Measurements from ENCODE around the gene CEP19. TPM values are rescaled to one million over a fixed set of nuclear protein-coding genes. Genes with fewer than 3 reads are reported as not detected.

The CEP19 gene
- total RNA-seq, 2 donors from 2014 or later, result 3.1 to 4.5 TPM

DNA sequence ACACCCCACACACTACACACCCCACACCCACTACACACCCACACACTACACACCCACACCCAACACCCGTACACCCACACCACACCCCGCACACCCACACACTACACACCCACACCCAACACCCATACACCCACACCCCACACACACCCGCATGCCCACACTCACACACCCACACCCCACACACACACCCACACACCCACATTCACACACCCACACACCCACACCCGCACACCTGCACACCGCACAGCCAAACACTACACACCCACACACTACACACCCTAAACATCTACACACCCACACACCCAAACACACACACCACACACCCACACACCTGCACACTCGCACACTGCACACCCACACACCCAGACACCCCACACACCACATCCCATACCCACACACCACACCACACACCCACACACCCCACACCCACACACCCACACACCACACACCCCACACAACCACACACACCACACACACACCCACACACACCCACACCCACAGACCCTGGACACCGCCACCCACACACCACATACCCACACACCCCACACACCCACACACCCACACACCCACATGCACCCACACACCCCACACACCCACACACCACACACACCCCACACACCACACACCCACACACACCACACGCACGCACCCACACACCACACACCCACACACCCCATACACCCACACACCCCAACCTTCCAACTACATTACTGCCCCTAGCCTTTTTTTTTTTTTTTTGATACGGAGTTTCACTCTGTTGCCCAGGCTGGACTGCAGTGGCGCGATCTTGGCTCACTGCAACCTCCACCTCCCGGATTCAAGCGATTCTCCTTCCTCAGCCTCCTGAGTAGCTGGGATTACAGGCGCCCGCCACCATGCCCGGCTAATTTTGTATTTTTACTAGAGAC, 16.9 kb downstream of the CEP19 start:
- H3K9me3 Mint-ChIP-seq, result no peaks in the 10 kb centered on the region
- no peaks in the 10 kb centered on the region for H3K27me3 Mint-ChIP-seq (ENCODE audit: insufficient read depth)
- no peak overlapping the region for H3K27ac ChIP-seq (ENCODE audit: low read depth, low read length)
- no peaks in the 10 kb centered on the region for H3K27me3 ChIP-seq (ENCODE audit: control insufficient read depth, insufficient read depth, low read length, poor library complexity, severe bottlenecking)
- no peak overlapping the region for H3K4me3 Mint-ChIP-seq
- H3K9ac ChIP-seq (ENCODE audit: extremely low read depth, low read length, poor library complexity, severe bottlenecking), result no peak overlapping the region
- H3K4me1 ChIP-seq (ENCODE audit: control insufficient read depth, insufficient read depth, low read length), result no peaks in the 10 kb centered on the region
- H3K36me3 Mint-ChIP-seq (ENCODE audit: low read depth), result no peaks in the 10 kb centered on the region
- H3K36me3 ChIP-seq (ENCODE audit: control insufficient read depth, insufficient read depth, low read length), result no peaks in the 10 kb centered on the region
- 93 to 95% methylated on average over 4 to 16 of the region's 17 CpGs for WGBS, 2 experiments (ENCODE audit: insufficient coverage in 1 of 2, insufficient read length in 1 of 2)
- H3K27ac Mint-ChIP-seq, result no peak overlapping the region
- no peak for DNase-seq
- no peak overlapping the region for H3K4me3 ChIP-seq (ENCODE audit: low read length)
- no peaks in the 10 kb centered on the region for H3K4me1 Mint-ChIP-seq
- no peaks in the 10 kb centered on the region for H3K9me3 ChIP-seq (ENCODE audit: control insufficient read depth, low read length)
- TF ChIP-seq, protein P1, sequence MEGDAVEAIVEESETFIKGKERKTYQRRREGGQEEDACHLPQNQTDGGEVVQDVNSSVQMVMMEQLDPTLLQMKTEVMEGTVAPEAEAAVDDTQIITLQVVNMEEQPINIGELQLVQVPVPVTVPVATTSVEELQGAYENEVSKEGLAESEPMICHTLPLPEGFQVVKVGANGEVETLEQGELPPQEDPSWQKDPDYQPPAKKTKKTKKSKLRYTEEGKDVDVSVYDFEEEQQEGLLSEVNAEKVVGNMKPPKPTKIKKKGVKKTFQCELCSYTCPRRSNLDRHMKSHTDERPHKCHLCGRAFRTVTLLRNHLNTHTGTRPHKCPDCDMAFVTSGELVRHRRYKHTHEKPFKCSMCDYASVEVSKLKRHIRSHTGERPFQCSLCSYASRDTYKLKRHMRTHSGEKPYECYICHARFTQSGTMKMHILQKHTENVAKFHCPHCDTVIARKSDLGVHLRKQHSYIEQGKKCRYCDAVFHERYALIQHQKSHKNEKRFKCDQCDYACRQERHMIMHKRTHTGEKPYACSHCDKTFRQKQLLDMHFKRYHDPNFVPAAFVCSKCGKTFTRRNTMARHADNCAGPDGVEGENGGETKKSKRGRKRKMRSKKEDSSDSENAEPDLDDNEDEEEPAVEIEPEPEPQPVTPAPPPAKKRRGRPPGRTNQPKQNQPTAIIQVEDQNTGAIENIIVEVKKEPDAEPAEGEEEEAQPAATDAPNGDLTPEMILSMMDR (conservative IDR thresholded peaks at IDR 0.05), result no peak

DNA sequence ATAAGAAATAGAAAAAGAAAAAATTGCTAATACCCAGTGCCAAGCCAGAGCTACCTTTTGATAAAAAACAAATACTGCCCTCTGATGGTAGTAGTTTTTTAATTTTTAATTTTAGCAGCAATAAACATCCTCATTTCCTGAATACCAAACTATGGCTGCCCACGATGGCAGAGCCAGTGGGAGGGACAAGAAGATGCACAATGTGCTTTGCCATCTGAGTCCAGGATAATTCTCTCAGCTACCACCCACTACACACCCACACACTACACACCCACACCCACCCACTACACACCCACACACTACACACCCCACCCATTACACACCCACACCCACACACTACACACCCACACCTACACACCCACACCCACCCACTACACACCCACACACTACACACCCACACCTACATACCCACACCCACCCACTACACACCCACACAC, 17.8 kb downstream of the CEP19 start:
- H3K4me3 ChIP-seq (ENCODE audit: low read length), result no peak overlapping the region
- no peak overlapping the region for H3K27ac ChIP-seq (ENCODE audit: low read depth, low read length)
- Mint-ChIP-seq H3K27me3 (ENCODE audit: insufficient read depth) (no peaks in the 10 kb centered on the region), H3K36me3 (ENCODE audit: low read depth) (no peaks in the 10 kb centered on the region), H3K9me3 (no peaks in the 10 kb centered on the region), H3K4me3 (no peak overlapping the region), H3K4me1 (no peaks in the 10 kb centered on the region), H3K27ac (no peak overlapping the region)
- H3K4me1 ChIP-seq (ENCODE audit: control insufficient read depth, insufficient read depth, low read length), result no peaks in the 10 kb centered on the region
- H3K27me3 ChIP-seq (ENCODE audit: control insufficient read depth, insufficient read depth, low read length, poor library complexity, severe bottlenecking), result no peaks in the 10 kb centered on the region
- no peak for DNase-seq
- H3K9me3 ChIP-seq (ENCODE audit: control insufficient read depth, low read length), result no peaks in the 10 kb centered on the region
- H3K9ac ChIP-seq (ENCODE audit: extremely low read depth, low read length, poor library complexity, severe bottlenecking), result no peak overlapping the region
- TF ChIP-seq, protein P1 (conservative IDR thresholded peaks at IDR 0.05), result no peak
- WGBS, 2 experiments (ENCODE audit: insufficient coverage in 1 of 2, insufficient read length in 1 of 2), result 67% methylated on average over 1 of the region's 1 CpG; no CpG with 5 or more reads in 1 of the 2 experiments
- H3K36me3 ChIP-seq (ENCODE audit: control insufficient read depth, insufficient read depth, low read length), result no peaks in the 10 kb centered on the region

DNA sequence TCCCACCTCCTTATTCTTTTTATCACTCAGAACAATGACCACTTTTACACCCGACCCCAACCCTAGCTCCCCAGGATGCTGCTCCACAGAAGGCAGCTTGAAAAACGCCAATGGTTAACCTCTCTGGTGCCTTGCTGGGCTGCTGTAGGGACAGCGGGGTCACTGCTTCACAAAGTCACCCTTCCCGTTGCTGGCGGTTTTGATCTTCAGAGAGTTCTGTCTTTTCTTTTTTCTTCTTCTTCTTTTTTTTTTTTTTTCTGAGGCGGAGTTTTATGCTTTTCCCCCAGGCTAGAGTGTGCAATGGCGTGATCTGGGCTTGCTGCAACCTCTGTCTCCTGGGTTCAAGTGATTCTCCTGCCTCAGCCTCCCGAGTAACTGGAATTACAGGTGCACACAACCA, 20.7 kb downstream of the CEP19 start:
- Mint-ChIP-seq H3K9me3 (no peaks in the 10 kb centered on the region), H3K27me3 (ENCODE audit: insufficient read depth) (no peaks in the 10 kb centered on the region), H3K4me1 (no peaks in the 10 kb centered on the region), H3K36me3 (ENCODE audit: low read depth) (no peaks in the 10 kb centered on the region), H3K4me3 (no peak overlapping the region), H3K27ac (no peak overlapping the region)
- Histone ChIP-seq H3K27ac (ENCODE audit: low read depth, low read length) (no peak overlapping the region), H3K9ac (ENCODE audit: extremely low read depth, low read length, poor library complexity, severe bottlenecking) (no peak overlapping the region), H3K9me3 (ENCODE audit: control insufficient read depth, low read length) (no peaks in the 10 kb centered on the region), H3K27me3 (ENCODE audit: control insufficient read depth, insufficient read depth, low read length, poor library complexity, severe bottlenecking) (no peaks in the 10 kb centered on the region), H3K36me3 (ENCODE audit: control insufficient read depth, insufficient read depth, low read length) (no peaks in the 10 kb centered on the region), H3K4me1 (ENCODE audit: control insufficient read depth, insufficient read depth, low read length) (no peaks in the 10 kb centered on the region), H3K4me3 (ENCODE audit: low read length) (no peak overlapping the region)
- TF ChIP-seq, protein P1 (conservative IDR thresholded peaks at IDR 0.05), result no peak
- no peak for DNase-seq
- WGBS, 2 experiments (ENCODE audit: insufficient coverage in 1 of 2, insufficient read length in 1 of 2), result 85 to 87% methylated on average over 7 to 8 of the region's 8 CpGs
